Breast epithelium (tissue), 4 donors: ENCODE measurements around the gene PIRT. TPM values are rescaled to one million over a fixed set of nuclear protein-coding genes. Genes with fewer than 3 reads are reported as not detected.

Experiments used
- DNase-seq, 2 donors: peaks; one replicate each; pipeline ENCODE4 v3.0.0-alpha.2; 2019; ENCODE audit warnings: low spot score in 2 of 2
- H3K27ac ChIP-seq, 2 donors: fragments of 200-600 bp; sonication (generic) in 1 of 2; one replicate each; pipeline ENCODE4 v1.5.1; 2016 to 2019; ENCODE audit warnings: mild to moderate bottlenecking in 1 of 2
- H3K27me3 ChIP-seq, 2 donors: fragments of 200-600 bp; sonication (generic) in 1 of 2; one replicate each; pipeline versions ENCODE4 v1.5.1 to v1.6.0; 2017 to 2019; ENCODE audit warnings: control low read depth in 1 of 2, mild to moderate bottlenecking in 1 of 2
- H3K36me3 ChIP-seq: fragments of 200-600 bp; one replicate; pipeline ENCODE4 v1.5.1; 2019
- H3K4me1 ChIP-seq, 2 donors: fragments of 200-600 bp; sonication (generic); one replicate each; pipeline ENCODE4 v1.5.1; 2016 to 2019; ENCODE audit warnings: control low read depth in 1 of 2
- H3K4me3 ChIP-seq, 3 donors: fragments of 200-600 bp; sonication (generic); 1 replicate in 2 of 3; 2 replicates in 1 of 3; pipeline ENCODE4 v1.5.1; 2016 to 2019; ENCODE audit warnings: mild to moderate bottlenecking in 3 of 3, moderate library complexity in 2 of 3
- H3K9me3 ChIP-seq, 2 donors: fragments of 200-600 bp; sonication (generic) in 1 of 2; one replicate each; pipeline ENCODE4 v1.5.1; 2016 to 2019; ENCODE audit warnings: control low read depth in 1 of 2
- POLR2A ChIP-seq: fragments of 450-650 bp; IDR thresholded peaks from one replicate; pipeline ENCODE4 v1.6.1; 2016; ENCODE audit warnings: antibody characterized with exemption, mild to moderate bottlenecking, moderate library complexity
- POLR2AphosphoS5 ChIP-seq, 3 donors: sonication (generic); formaldehyde crosslinking; IDR thresholded peaks; one replicate each; pipeline ENCODE4 v1.6.1; 2017; ENCODE audit warnings: antibody characterized with exemption in 3 of 3
- intact Hi-C: fragments of 100-400 bp; cut with DNase I; formaldehyde crosslinking; loops from one replicate; pipeline ENCODE4 v1.15.1; 2023; ENCODE audit warnings: low total_unique reads
- total RNA-seq, 3 donors: library from RNA; depleted of rRNA; stranded (reverse); fragments of >200 nt; gene quantifications; one replicate each; pipeline ENCODE4 v1.1.0, GENCODE V29; 2016
- TF ChIP-seq, protein P1 (sequence below), 3 donors: fragments of 450-650 bp; IDR thresholded peaks; one replicate each; pipeline ENCODE4 v1.5.1; 2016 to 2017; ENCODE audit warnings: antibody characterized with exemption in 3 of 3, mild to moderate bottlenecking in 3 of 3, moderate library complexity in 3 of 3

PIRT gene
- total RNA-seq, 3 donors from 2014 or later = under 0.01 TPM; not detected in 2

DNA sequence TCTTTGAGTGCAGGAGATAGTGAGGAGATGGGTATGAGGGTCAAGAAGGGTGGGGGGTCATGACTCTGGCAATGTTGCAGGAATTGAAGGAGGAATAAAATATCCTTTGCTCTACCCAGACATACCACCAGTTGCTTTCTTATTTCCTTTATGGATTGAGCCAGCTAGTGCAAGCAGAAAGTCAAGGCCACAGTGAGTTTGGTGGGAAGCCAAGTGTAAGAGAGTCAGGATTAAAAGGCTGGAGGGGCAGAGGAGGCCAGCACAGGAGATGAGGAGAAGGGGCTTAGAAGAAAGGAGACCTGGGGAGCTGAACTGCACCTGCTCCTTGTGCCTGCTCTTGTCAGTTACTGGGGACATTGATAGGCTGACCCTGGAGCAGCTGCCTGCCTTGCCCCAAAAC, 16.1 kb downstream of the PIRT start:
- H3K4me1 ChIP-seq = no peaks in the 10 kb centered on the region
- no peak overlapping the region for H3K27ac ChIP-seq
- intact Hi-C loops = no loop called here
- no peak overlapping the region for H3K4me3 ChIP-seq
- DNase-seq = no peak
- H3K36me3 ChIP-seq = no peaks in the 10 kb centered on the region
- no peaks in the 10 kb centered on the region for H3K9me3 ChIP-seq
- H3K27me3 ChIP-seq = peaks cover 0 to 3% of the 10 kb centered on the region in 2 donors
- TF ChIP-seq POLR2AphosphoS5 (IDR thresholded peaks at IDR 0.05) (no peak), POLR2A (no peak)
- TF ChIP-seq, protein P1, sequence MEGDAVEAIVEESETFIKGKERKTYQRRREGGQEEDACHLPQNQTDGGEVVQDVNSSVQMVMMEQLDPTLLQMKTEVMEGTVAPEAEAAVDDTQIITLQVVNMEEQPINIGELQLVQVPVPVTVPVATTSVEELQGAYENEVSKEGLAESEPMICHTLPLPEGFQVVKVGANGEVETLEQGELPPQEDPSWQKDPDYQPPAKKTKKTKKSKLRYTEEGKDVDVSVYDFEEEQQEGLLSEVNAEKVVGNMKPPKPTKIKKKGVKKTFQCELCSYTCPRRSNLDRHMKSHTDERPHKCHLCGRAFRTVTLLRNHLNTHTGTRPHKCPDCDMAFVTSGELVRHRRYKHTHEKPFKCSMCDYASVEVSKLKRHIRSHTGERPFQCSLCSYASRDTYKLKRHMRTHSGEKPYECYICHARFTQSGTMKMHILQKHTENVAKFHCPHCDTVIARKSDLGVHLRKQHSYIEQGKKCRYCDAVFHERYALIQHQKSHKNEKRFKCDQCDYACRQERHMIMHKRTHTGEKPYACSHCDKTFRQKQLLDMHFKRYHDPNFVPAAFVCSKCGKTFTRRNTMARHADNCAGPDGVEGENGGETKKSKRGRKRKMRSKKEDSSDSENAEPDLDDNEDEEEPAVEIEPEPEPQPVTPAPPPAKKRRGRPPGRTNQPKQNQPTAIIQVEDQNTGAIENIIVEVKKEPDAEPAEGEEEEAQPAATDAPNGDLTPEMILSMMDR (IDR thresholded peaks at IDR 0.05) = no peak

DNA sequence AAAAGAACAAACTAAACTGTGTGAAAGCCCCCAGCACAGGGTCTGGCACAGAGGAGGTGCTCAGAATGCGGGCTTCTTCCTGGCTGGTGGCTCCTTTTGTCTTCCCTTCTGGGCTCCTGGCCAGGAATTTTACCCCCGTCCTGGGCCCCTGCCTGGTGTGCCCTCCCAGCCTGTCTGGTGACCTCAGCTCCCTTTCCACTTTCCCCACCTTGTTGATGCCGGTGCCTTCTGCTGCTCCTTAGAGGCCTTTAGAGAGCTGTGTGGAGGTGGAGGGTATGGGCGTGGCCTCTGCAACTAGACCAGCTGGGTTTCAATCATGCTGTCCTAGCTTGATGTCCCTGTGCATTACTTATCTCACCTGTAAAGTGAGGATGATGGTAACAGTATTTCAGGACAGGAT, 16.8 kb downstream of the PIRT start:
- TF ChIP-seq POLR2AphosphoS5 (IDR thresholded peaks at IDR 0.05) (no peak), POLR2A (no peak)
- TF ChIP-seq, protein P1 (IDR thresholded peaks at IDR 0.05) = no peak
- no peak overlapping the region for H3K4me3 ChIP-seq
- H3K4me1 ChIP-seq = no peaks in the 10 kb centered on the region

DNA sequence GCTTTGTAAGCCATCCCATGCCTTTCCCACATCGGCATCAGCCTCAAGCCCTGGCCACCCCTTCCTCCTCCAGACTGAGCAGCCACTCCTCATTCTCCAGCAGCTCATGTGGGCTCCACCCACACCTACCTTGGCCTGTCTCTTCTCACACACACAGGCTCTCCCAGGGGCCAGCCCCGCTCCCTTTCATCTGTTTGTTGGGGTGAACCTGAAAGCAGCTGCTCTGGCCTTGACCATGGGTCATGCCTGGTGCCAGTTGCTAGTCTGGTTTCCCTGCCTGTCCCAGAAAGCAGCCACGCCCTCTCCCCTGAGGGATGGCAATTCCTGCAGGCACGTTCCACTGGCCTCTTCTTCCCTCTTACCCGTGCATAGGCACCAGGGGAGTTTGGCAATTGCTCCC, 22.6 kb downstream of the PIRT start:
- DNase-seq = peak in 1 of 2 donors; percentile 65
- intact Hi-C loops = no loop called here
- TF ChIP-seq POLR2A (no peak), POLR2AphosphoS5 (IDR thresholded peaks at IDR 0.05) (no peak)
- TF ChIP-seq, protein P1 (IDR thresholded peaks at IDR 0.05) = no peak
- Histone ChIP-seq H3K9me3 (no peaks in the 10 kb centered on the region), H3K36me3 (no peaks in the 10 kb centered on the region), H3K4me3 (no peak overlapping the region), H3K4me1 (no peaks in the 10 kb centered on the region), H3K27me3 (peaks cover 0 to 3% of the 10 kb centered on the region in 2 donors), H3K27ac (peak overlapping the region in 1 of 2 donors; percentile 40)

More for the DNA sequence above, 16.8 kb downstream of the PIRT start:
- Histone ChIP-seq H3K27ac (no peak overlapping the region), H3K9me3 (no peaks in the 10 kb centered on the region), H3K27me3 (peaks cover 0 to 3% of the 10 kb centered on the region in 2 donors), H3K36me3 (no peaks in the 10 kb centered on the region)
- intact Hi-C loops = no loop called here
- DNase-seq = no peak

DNA sequence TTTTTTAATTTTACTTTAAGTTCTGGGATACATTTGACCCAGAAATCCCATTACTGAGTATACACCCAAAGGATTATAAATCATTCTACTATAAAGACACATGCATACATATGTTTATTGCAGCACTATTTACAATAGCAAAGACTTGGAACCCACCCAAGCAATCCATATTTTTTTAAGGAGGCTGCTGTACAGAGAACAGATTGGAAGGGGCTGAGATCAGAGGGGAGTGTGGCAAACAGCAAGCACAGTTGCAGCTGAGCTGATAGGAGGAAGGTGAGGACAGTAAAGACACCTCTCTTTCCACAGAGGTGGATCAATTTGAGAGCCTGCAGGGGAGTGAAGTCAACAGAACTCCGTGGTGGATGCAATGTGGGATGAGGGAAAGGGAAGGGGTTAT, 23.8 kb downstream of the PIRT start:
- TF ChIP-seq, protein P1 (IDR thresholded peaks at IDR 0.05) = no peak
- TF ChIP-seq POLR2A = no peak
- TF ChIP-seq POLR2AphosphoS5 (IDR thresholded peaks at IDR 0.05) = no peak
- Histone ChIP-seq H3K27me3 (no peaks in the 10 kb centered on the region), H3K9me3 (no peaks in the 10 kb centered on the region), H3K36me3 (no peaks in the 10 kb centered on the region), H3K4me1 (no peaks in the 10 kb centered on the region), H3K4me3 (no peak overlapping the region), H3K27ac (no peak overlapping the region)
- DNase-seq = no peak
- intact Hi-C loops = no loop called here

DNA sequence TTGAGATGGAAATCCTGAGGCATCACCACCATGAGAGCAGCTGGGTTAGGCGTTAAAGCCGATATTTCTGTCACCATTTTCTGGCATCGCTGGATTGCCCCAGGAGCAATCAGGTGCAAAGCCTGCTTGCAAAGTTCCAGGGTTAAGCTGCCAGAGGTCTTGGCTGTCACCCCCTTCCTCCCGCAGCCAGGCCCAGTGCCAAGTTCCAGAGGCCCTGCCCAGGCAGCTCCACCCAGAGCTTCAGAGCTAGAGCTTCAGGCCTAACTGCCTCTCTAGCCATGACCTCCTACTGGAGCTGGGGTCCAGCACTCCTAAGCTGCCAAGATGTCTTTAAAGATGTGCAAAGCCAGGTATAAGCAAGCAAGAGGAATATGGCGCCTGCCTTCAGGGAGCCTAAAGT, 25.2 kb downstream of the PIRT start:
- Histone ChIP-seq H3K27me3 (no peaks in the 10 kb centered on the region), H3K4me3 (no peak overlapping the region), H3K27ac (no peak overlapping the region), H3K4me1 (no peaks in the 10 kb centered on the region), H3K9me3 (no peaks in the 10 kb centered on the region), H3K36me3 (no peaks in the 10 kb centered on the region)
- intact Hi-C loops = no loop called here
- DNase-seq = peak in 1 of 2 donors; percentile 66
- TF ChIP-seq POLR2AphosphoS5 (IDR thresholded peaks at IDR 0.05) (no peak), POLR2A (no peak)
- TF ChIP-seq, protein P1 (IDR thresholded peaks at IDR 0.05) = no peak
